Hepatic stellate cell (primary cell): Measurements from ENCODE around the gene SHOX.

ENCODE experiments used
- DNase-seq: peaks from one replicate; pipeline ENCODE4 v3.0.0; 2011; ENCODE audit warnings: low spot score

SHOX gene

GRCh38 chrX:666762-667720 is 36.5 kb downstream of the SHOX start:
- DNase-seq, result no peak

GRCh38 chrX:670645-671044 is 40.1 kb downstream of the SHOX start:
- DNase-seq, result no peak

- DNase-seq, result no peak
Measured at GRCh38 chrX:672931-673330, 42.3 kb downstream of the SHOX start.

GRCh38 chrX:675279-675954 is 44.8 kb downstream of the SHOX start:
- DNase-seq, result no peak

- DNase-seq, result no peak
Measured at GRCh38 chrX:675955-676295, 45.3 kb downstream of the SHOX start.

- DNase-seq, result no peak
Measured at GRCh38 chrX:677376-677775, 46.8 kb downstream of the SHOX start.

- no peak for DNase-seq
Measured at GRCh38 chrX:679291-679979, 48.8 kb downstream of the SHOX start.

- DNase-seq, result no peak
Measured at GRCh38 chrX:680062-680461, 49.5 kb downstream of the SHOX start.

GRCh38 chrX:681989-682388 is 51.4 kb downstream of the SHOX start:
- DNase-seq, result no peak

- DNase-seq, result no peak
Measured at GRCh38 chrX:682892-683291, 52.3 kb downstream of the SHOX start.

- DNase-seq, result no peak
Measured at GRCh38 chrX:683576-683975, 53.0 kb downstream of the SHOX start.

GRCh38 chrX:685120-686032 is 54.8 kb downstream of the SHOX start:
- no peak for DNase-seq

GRCh38 chrX:689983-690382 is 59.4 kb downstream of the SHOX start:
- no peak for DNase-seq

GRCh38 chrX:694800-695199 is 64.2 kb downstream of the SHOX start:
- DNase-seq, result no peak

GRCh38 chrX:698206-698605 is 67.6 kb downstream of the SHOX start:
- DNase-seq, result no peak

- DNase-seq, result no peak
Measured at GRCh38 chrX:700936-701335, 70.3 kb downstream of the SHOX start.

GRCh38 chrX:701673-702072 is 71.1 kb downstream of the SHOX start:
- no peak for DNase-seq

- no peak for DNase-seq
Measured at GRCh38 chrX:703466-703865, 72.9 kb downstream of the SHOX start.

GRCh38 chrX:703866-704265 is 73.3 kb downstream of the SHOX start:
- no peak for DNase-seq
